ENCODE results near the gene PROB1. TPM values are rescaled to one million over a fixed set of nuclear protein-coding genes. Genes with fewer than 3 reads are reported as not detected.
"Not testable (repeated sequence)": the region's sequence is repeated elsewhere in the genome, so short reads cannot be mapped to it uniquely, and the experiment has no call there.

Gene PROB1
- total RNA-seq, 4 donors from 2014 or later: 0.55 to 1.1 (median 0.60) TPM; not detected in 1

- intact Hi-C loops (cut with DNase I; ENCODE audit: low total_unique reads) (no loop called here), in situ Hi-C loops (cut with MboI; ENCODE audit: low pct_ligation_motif_present in 1 of 4, low pct_unique_long_range_greater_than_20kb in 1 of 4, low sequenced_read_pairs in 3 of 4) (no loop called here)
- H3K4me3 ChIP-seq: no peak overlapping the region
- H3K9me3 ChIP-seq: no peaks in the 10 kb centered on the region
- peak overlapping the region in 3 of 4 donors; percentile 42 to 62 (median 57) for H3K27ac ChIP-seq
- 58 to 80% methylated on average over 12 to 17 of the region's 17 CpGs for WGBS, 2 donors (ENCODE audit: low coverage in 1 of 2)
- no peaks in the 10 kb centered on the region for H3K36me3 ChIP-seq
- no peak for DNase-seq
- TF ChIP-seq POLR2AphosphoS5 (IDR thresholded peaks at IDR 0.05): peak; percentile 64 to 96 (median 87)
- no peak for TF ChIP-seq CTCF (IDR thresholded peaks at IDR 0.05)
- peaks cover 18 to 30% (median 25%) of the 10 kb centered on the region in 4 donors for H3K4me1 ChIP-seq
- no peaks in the 10 kb centered on the region for H3K27me3 ChIP-seq
Observed at GRCh38 chr5:139410993-139411828, 16.3 kb upstream of the PROB1 start.

- H3K4me1 ChIP-seq: peaks cover 10 to 22% (median 19%) of the 10 kb centered on the region in 4 donors
- 60 to 73% methylated on average over 5 to 6 of the region's 6 CpGs for WGBS, 2 donors (ENCODE audit: low coverage in 1 of 2)
- intact Hi-C loops (cut with DNase I; ENCODE audit: low total_unique reads): no loop called here
- H3K9me3 ChIP-seq: no peaks in the 10 kb centered on the region
- no peaks in the 10 kb centered on the region for H3K27me3 ChIP-seq
- TF ChIP-seq POLR2A (IDR thresholded peaks at IDR 0.05) (no peak), EP300 (IDR thresholded peaks at IDR 0.05; ENCODE audit: low read depth) (no peak), POLR2AphosphoS5 (IDR thresholded peaks at IDR 0.05) (no peak), CTCF (IDR thresholded peaks at IDR 0.05) (no peak)
- no peak for DNase-seq
- H3K36me3 ChIP-seq: no peaks in the 10 kb centered on the region
- H3K27ac ChIP-seq: peak overlapping the region in 3 of 4 donors; percentile 42 to 62 (median 57)
- H3K4me3 ChIP-seq: no peak overlapping the region
- in situ Hi-C loops (cut with MboI; ENCODE audit: low pct_ligation_motif_present in 1 of 4, low pct_unique_long_range_greater_than_20kb in 1 of 4, low sequenced_read_pairs in 3 of 4): no loop called here
Observed at GRCh38 chr5:139410121-139410992, 15.5 kb upstream of the PROB1 start.

- 89 to 93% methylated on average over 2 to 5 of the region's 5 CpGs for WGBS, 2 donors (ENCODE audit: low coverage in 1 of 2)
- H3K27ac ChIP-seq; H3K36me3 ChIP-seq; DNase-seq; H3K4me3 ChIP-seq; intact Hi-C loops (cut with DNase I; ENCODE audit: low total_unique reads); H3K9me3 ChIP-seq; in situ Hi-C loops (cut with MboI; ENCODE audit: low pct_ligation_motif_present in 1 of 4, low pct_unique_long_range_greater_than_20kb in 1 of 4, low sequenced_read_pairs in 3 of 4); H3K27me3 ChIP-seq: not testable (repeated sequence)
- H3K4me1 ChIP-seq: peaks cover 5 to 18% (median 12%) of the 10 kb centered on the region in 4 donors
Observed at GRCh38 chr5:139409116-139409515, 14.2 kb upstream of the PROB1 start.

GRCh38 chr5:139408191-139408590 is 13.3 kb upstream of the PROB1 start:
- H3K4me1 ChIP-seq: peaks cover 9 to 22% (median 14%) of the 10 kb centered on the region in 4 donors
- DNase-seq: no peak
- H3K27ac ChIP-seq: no peak overlapping the region
- no peaks in the 10 kb centered on the region for H3K9me3 ChIP-seq
- WGBS, 2 donors (ENCODE audit: low coverage in 1 of 2): 90 to 94% methylated on average over 7 of the region's 7 CpGs
- H3K27me3 ChIP-seq: no peaks in the 10 kb centered on the region
- H3K4me3 ChIP-seq: no peak overlapping the region
- in situ Hi-C loops (cut with MboI; ENCODE audit: low pct_ligation_motif_present in 1 of 4, low pct_unique_long_range_greater_than_20kb in 1 of 4, low sequenced_read_pairs in 3 of 4): no loop called here
- no peak for TF ChIP-seq EP300 (IDR thresholded peaks at IDR 0.05; ENCODE audit: low read depth)
- TF ChIP-seq POLR2AphosphoS5 (IDR thresholded peaks at IDR 0.05): no peak
- TF ChIP-seq CTCF (IDR thresholded peaks at IDR 0.05): no peak
- no peak for TF ChIP-seq POLR2A (IDR thresholded peaks at IDR 0.05)
- intact Hi-C loops (cut with DNase I; ENCODE audit: low total_unique reads): no loop called here
- H3K36me3 ChIP-seq: no peaks in the 10 kb centered on the region

Data from transverse colon (tissue), 4 donors.